GM21723 (cell line): Measurements from ENCODE around the gene PSMB5.

Experiments used
- ATAC-seq: cut with Tn5 transposase; IDR thresholded peaks from one replicate; pipeline ENCODE4 v1.9.1; 2021; ENCODE audit warnings: mild to moderate bottlenecking, moderate library complexity; ENCODE audit not compliant: unreplicated experiment

Gene PSMB5

DNA sequence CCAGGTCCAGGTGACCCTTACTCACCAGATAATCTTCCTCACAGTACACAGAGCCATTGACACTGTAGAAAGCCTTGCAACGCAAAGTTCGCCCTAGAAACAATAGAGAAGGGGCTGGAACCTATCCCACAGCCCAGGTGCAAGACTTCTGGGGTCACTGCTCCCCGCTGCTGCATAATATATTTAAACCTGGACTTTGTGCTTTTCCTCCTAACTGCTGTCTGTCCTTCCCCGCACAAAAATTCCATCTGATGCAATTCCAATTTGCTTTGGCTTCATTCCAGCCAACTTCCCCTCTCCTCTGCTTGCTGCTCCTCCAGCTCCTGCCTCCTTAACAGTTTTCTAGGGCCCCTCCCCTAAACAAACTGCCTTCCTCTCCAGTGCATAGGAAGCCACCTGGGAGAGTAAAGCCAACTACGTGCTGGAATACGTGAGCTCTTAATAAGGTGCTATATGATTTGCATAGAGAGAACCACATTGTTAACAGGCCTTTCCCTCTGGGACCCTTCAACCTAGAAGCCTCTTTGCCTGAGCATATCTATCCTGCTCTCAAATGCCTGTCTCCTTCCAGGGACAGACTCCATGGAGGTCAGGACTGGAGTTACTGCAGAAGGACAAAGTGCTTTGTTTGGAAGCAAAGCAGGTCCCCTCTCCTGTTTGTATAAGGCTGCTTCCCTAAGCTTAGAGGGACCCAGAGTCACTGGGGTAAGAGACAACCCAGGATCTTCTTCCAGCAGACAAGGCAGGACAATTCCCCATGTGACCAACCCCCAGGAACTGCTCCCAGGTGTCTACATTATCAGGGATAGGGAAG lies 57.9 kb downstream of the PSMB5 start:
- no peak for ATAC-seq
